ENCODE data around the gene LRMDA.
"Not testable (repeated sequence)": the region's sequence is repeated elsewhere in the genome, so short reads cannot be mapped to it uniquely, and the experiment has no call there.

The LRMDA gene

GRCh38 chr10:76554478-76554877, 1123.1 kb downstream of the LRMDA start:
- no peak for DNase-seq

- DNase-seq = no peak
Measured at GRCh38 chr10:76555067-76555670, 1123.7 kb downstream of the LRMDA start.

- no peak for DNase-seq
Measured at GRCh38 chr10:76557366-76557765, 1125.9 kb downstream of the LRMDA start.

- no peak for DNase-seq
Measured at GRCh38 chr10:76558586-76558985, 1127.2 kb downstream of the LRMDA start.

GRCh38 chr10:76558996-76559891, 1127.8 kb downstream of the LRMDA start:
- DNase-seq = no peak

- no peak for DNase-seq
Measured at GRCh38 chr10:76559892-76560220, 1128.4 kb downstream of the LRMDA start.

- DNase-seq = no peak
Measured at GRCh38 chr10:76560338-76560737, 1128.9 kb downstream of the LRMDA start.

- DNase-seq = no peak
Measured at GRCh38 chr10:76563286-76563685, 1131.9 kb downstream of the LRMDA start.

GRCh38 chr10:76572021-76572420, 1140.6 kb downstream of the LRMDA start:
- DNase-seq = no peak

- no peak for DNase-seq
Measured at GRCh38 chr10:76576276-76576962, 1145.0 kb downstream of the LRMDA start.

- no peak for DNase-seq
Measured at GRCh38 chr10:76577455-76577854, 1146.0 kb downstream of the LRMDA start.

- no peak for DNase-seq
Measured at GRCh38 chr10:76581506-76582256, 1150.3 kb downstream of the LRMDA start.

- DNase-seq = no peak
Measured at GRCh38 chr10:76582531-76582930, 1151.1 kb downstream of the LRMDA start.

- no peak for DNase-seq
Measured at GRCh38 chr10:76583711-76584161, 1152.3 kb downstream of the LRMDA start.

- DNase-seq = not testable (repeated sequence)
Measured at GRCh38 chr10:76584466-76584865, 1153.0 kb downstream of the LRMDA start.

Data from activated CD4-positive, alpha-beta T cell treated with anti-CD3 and anti-CD28 coated beads, Interleukin-2, Interleukin-6, amounts not matched to agents 100 ng/mL and 50 ng/mL, durations not matched to agents 16 hours and 8 hours (primary cell).